ENCODE results near the gene SLC25A45.

DNA sequence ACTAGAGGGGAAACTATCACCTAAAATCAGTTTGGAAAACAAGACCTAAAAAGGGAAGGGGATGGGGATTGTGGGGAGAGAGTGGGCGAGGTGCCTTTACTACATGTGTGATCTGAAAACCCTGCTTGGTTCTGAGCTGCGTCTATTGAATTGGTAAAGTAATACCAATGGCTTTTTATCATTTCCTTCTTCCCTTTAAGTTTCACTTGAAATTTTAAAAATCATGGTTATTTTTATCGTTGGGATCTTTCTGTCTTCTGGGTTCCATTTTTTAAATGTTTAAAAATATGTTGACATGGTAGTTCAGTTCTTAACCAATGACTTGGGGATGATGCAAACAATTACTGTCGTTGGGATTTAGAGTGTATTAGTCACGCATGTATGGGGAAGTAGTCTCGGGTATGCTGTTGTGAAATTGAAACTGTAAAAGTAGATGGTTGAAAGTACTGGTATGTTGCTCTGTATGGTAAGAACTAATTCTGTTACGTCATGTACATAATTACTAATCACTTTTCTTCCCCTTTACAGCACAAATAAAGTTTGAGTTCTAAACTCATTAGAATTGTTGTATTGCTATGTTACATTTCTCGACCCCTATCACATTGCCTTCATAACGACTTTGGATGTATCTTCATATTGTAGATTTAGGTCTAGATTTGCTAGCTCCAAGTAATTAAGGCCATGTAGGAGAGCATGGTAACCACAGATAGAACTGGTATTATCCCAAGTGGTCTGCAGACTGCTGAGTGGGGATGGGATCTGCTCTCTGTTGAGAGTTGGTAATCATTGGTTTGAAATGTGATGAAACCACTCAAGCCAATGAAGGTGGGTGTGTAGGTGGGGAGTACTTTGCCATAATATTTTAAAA is 43.8 kb upstream of the SLC25A45 start:
- TF ChIP-seq CTCF (optimal IDR thresholded peaks at IDR 0.05 in 1 of 3, IDR thresholded peaks at IDR 0.05 in 1 of 3, conservative IDR thresholded peaks at IDR 0.05 in 1 of 3; ENCODE audit: extremely low read depth in 1 of 3, insufficient read depth in 2 of 3, low read length in 3 of 3) (no peak), EZH2 (IDR thresholded peaks at IDR 0.05; ENCODE audit: low read length) (no peak)

All from keratinocyte (primary cell).